Activated CD8-positive, alpha-beta T cell treated with anti-CD3 and anti-CD28 coated beads for 36 hours (primary cell): ENCODE measurements around the gene AQP6. TPM values are rescaled to one million over a fixed set of nuclear protein-coding genes. Genes with fewer than 3 reads are reported as not detected.
"Not testable (repeated sequence)": the region's sequence is repeated elsewhere in the genome, so short reads cannot be mapped to it uniquely, and the experiment has no call there.

ENCODE experiments used
- ATAC-seq: fragments of 200-7000 bp; cut with Tn5 transposase; one replicate; pipeline ENCODE4 v1.10.0; 2021; ENCODE audit warnings: mild to moderate bottlenecking, moderate library complexity
- CTCF ChIA-PET: fragments of 350-600 bp; sonication (Branson Sonifier 250); formaldehyde crosslinking; loops from one replicate; lab custom pipeline; 2021; ENCODE audit warnings: antibody characterized with exemption; lab: Charles Lee
- POLR2A ChIA-PET: fragments of 350-600 bp; sonication (Branson Sonifier 250); formaldehyde crosslinking; loops from one replicate; lab custom pipeline; 2021; ENCODE audit warnings: antibody characterized with exemption; lab: Charles Lee
- DNase-seq: peaks from one replicate; pipeline ENCODE4 v3.0.0-alpha.2; 2020
- H3K27ac Mint-ChIP-seq: one replicate; pipeline ENCODE4 v1.8.0; 2021; ENCODE audit warnings: mild to moderate bottlenecking, mixed read lengths
- H3K27me3 Mint-ChIP-seq: one replicate; pipeline ENCODE4 v1.8.0; 2021; ENCODE audit warnings: mixed read lengths
- H3K36me3 Mint-ChIP-seq: one replicate; pipeline ENCODE4 v1.8.0; 2021; ENCODE audit warnings: low read depth, mixed read lengths
- H3K4me1 Mint-ChIP-seq: one replicate; pipeline ENCODE4 v1.8.0; 2021; ENCODE audit warnings: low read depth, mixed read lengths
- H3K4me3 Mint-ChIP-seq: one replicate; pipeline ENCODE4 v1.8.0; 2021; ENCODE audit warnings: mild to moderate bottlenecking, moderate library complexity, mixed read lengths
- H3K9me3 Mint-ChIP-seq: one replicate; pipeline ENCODE4 v1.8.0; 2021; ENCODE audit warnings: mixed read lengths
- intact Hi-C: fragments of 100-400 bp; cut with micrococcal nuclease; formaldehyde crosslinking; loops from one replicate; pipeline ENCODE4 v1.10.0; 2022
- total RNA-seq, 2 experiments: library from RNA; stranded (reverse); gene quantifications; one replicate each; pipeline ENCODE4 v1.2.3, GENCODE V29; 2021
- TF ChIP-seq, protein P1 (sequence below): fragments of 200-600 bp; IDR thresholded peaks from one replicate; pipeline ENCODE4 v1.8.0; 2022; ENCODE audit warnings: antibody characterized with exemption, mild to moderate bottlenecking

The AQP6 gene
- total RNA-seq, 2 experiments from 2014 or later: not detected

GRCh38 chr12:49987625-49988303, 15.0 kb downstream of the AQP6 start:
- ChIA-PET POLR2A (no interaction called here), CTCF (interaction anchor here (7.3 to 10.4 kb wide), 2 partner anchors 20 to 21 kb away, joined by 53 to 106 read pairs; no protein-coding TSS in a partner anchor)
- Mint-ChIP-seq H3K9me3 (no peaks in the 10 kb centered on the region), H3K4me3 (no peak overlapping the region), H3K36me3 (peaks cover 33% of the 10 kb centered on the region), H3K27ac (no peak overlapping the region), H3K27me3 (no peaks in the 10 kb centered on the region), H3K4me1 (peaks cover 4% of the 10 kb centered on the region)
- DNase-seq (no peak), ATAC-seq (no peak)
- intact Hi-C loops: no loop called here
- TF ChIP-seq, protein P1, sequence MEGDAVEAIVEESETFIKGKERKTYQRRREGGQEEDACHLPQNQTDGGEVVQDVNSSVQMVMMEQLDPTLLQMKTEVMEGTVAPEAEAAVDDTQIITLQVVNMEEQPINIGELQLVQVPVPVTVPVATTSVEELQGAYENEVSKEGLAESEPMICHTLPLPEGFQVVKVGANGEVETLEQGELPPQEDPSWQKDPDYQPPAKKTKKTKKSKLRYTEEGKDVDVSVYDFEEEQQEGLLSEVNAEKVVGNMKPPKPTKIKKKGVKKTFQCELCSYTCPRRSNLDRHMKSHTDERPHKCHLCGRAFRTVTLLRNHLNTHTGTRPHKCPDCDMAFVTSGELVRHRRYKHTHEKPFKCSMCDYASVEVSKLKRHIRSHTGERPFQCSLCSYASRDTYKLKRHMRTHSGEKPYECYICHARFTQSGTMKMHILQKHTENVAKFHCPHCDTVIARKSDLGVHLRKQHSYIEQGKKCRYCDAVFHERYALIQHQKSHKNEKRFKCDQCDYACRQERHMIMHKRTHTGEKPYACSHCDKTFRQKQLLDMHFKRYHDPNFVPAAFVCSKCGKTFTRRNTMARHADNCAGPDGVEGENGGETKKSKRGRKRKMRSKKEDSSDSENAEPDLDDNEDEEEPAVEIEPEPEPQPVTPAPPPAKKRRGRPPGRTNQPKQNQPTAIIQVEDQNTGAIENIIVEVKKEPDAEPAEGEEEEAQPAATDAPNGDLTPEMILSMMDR: no peak

DNA sequence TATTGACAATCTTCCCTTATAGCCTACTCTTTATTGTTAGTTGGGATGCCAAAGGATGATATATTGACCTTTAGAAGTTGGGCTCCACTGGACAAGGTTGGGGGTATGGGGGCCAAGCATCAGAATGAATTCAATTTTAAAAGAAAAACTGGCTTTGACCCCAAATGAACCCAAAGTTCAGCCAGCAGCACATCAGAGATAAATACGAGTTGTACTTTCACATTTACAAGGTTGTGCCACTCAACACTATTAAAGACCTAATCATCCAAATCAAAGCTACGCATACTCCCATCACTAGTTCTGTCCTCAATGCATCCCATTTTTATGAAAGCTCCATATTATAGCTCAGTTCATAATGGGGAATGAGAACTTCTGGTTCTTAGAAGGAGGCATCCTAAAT, 16.7 kb downstream of the AQP6 start:
- H3K4me3 Mint-ChIP-seq, ATAC-seq, DNase-seq, H3K27ac Mint-ChIP-seq, H3K4me1 Mint-ChIP-seq, H3K27me3 Mint-ChIP-seq, intact Hi-C loops, H3K9me3 Mint-ChIP-seq, POLR2A ChIA-PET: not testable (repeated sequence)
- CTCF ChIA-PET: interaction anchor here (2.2 to 7.3 kb wide), 3 partner anchors 21 to 81 kb away, joined by 5 to 53 read pairs (median 5); no protein-coding TSS in a partner anchor
- peaks cover 44% of the 10 kb centered on the region for H3K36me3 Mint-ChIP-seq

DNA sequence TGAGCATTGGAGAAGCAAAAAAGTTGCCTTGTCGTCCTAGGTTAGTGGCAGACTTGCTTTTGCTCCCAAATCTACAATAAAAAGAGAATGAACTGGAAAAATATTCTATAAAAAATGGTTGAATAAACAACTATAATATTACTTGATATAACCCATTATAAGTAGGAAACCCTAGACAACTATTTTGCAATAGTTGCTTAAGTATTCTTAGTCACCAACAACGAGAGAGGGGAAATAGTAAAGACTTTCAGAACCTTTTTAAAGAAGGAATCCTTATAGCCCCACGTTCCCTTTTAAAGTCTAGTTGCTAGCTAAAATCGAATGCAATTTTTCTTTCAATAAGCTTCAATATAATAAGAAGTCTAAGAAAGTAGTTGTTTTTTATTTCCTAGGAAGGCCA, 17.5 kb downstream of the AQP6 start:
- TF ChIP-seq, protein P1: no peak
- DNase-seq (no peak), ATAC-seq (no peak)
- H3K4me1 Mint-ChIP-seq: peaks cover 4% of the 10 kb centered on the region
- intact Hi-C loops: no loop called here
- H3K4me3 Mint-ChIP-seq: no peak overlapping the region
- no peaks in the 10 kb centered on the region for H3K9me3 Mint-ChIP-seq
- peaks cover 48% of the 10 kb centered on the region for H3K36me3 Mint-ChIP-seq
- ChIA-PET POLR2A (interaction anchor here (1.0 kb wide), 1 partner anchor 27 kb away, joined by 3 read pairs; no protein-coding TSS in a partner anchor), CTCF (interaction anchor here (1.7 to 7.3 kb wide), 4 partner anchors 22 to 85 kb away, joined by 4 to 53 read pairs (median 5); no protein-coding TSS in a partner anchor)
- H3K27ac Mint-ChIP-seq: no peak overlapping the region
- H3K27me3 Mint-ChIP-seq: no peaks in the 10 kb centered on the region

DNA sequence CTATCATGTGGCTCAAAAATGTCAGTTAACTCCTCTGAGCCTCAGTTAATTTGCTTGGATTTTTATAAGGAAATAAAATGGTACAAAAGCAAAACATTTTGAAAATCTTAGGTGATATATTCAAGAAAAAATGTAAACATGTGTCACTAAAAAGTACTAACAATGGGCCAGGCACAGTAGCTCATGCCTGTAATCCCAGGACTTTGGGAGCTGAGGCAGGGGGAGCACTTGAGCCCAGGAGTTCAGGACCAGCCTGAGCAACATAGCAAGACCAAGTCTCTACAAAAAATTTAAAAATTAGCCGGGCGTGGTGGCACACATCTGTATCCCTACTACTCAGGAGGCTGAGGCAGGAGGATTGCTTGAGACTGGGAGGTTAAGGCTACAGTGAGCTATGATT, 25.7 kb downstream of the AQP6 start:
- H3K27ac Mint-ChIP-seq: no peak overlapping the region
- ChIA-PET POLR2A (interaction anchor here (1.1 kb wide), 1 partner anchor 9 kb away, joined by 4 read pairs; no protein-coding TSS in a partner anchor), CTCF (interaction anchor here (0.9 to 1.2 kb wide), 2 partner anchors 31 to 39 kb away, joined by 3 read pairs; no protein-coding TSS in a partner anchor)
- no peak overlapping the region for H3K4me3 Mint-ChIP-seq
- TF ChIP-seq, protein P1: no peak
- peaks cover 45% of the 10 kb centered on the region for H3K36me3 Mint-ChIP-seq
- H3K4me1 Mint-ChIP-seq: no peaks in the 10 kb centered on the region
- intact Hi-C loops: no loop called here
- ATAC-seq: no peak
- DNase-seq: no peak
- H3K9me3 Mint-ChIP-seq: no peaks in the 10 kb centered on the region
- H3K27me3 Mint-ChIP-seq: no peaks in the 10 kb centered on the region

DNA sequence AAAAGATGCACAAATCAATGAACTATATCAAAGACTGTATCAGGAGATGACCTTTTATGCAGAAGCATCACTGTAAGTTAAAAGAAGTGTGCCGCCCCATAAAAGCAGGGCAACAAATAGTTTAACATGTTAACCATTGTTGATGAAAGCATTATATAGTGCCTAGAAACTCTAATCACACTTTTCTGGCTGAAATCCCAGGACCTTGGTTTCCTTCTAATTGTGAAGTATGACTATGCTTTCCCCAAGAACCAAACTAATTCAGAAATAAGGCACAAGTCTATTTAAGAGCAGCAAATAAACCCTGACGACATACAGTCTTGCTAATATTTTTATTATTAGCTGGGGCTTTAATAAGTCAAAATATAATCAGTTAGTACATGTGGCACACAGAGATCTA, 30.8 kb downstream of the AQP6 start:
- Mint-ChIP-seq H3K4me1 (peaks cover 4% of the 10 kb centered on the region), H3K4me3 (no peak overlapping the region), H3K9me3 (no peaks in the 10 kb centered on the region), H3K36me3 (peaks cover 39% of the 10 kb centered on the region), H3K27ac (no peak overlapping the region), H3K27me3 (no peaks in the 10 kb centered on the region)
- intact Hi-C loops: no loop called here
- ATAC-seq (no peak), DNase-seq (no peak)
- ChIA-PET CTCF (interaction anchor here (0.9 to 4.4 kb wide), 5 partner anchors 26 to 71 kb away, joined by 3 to 20 read pairs (median 7); no protein-coding TSS in a partner anchor), POLR2A (interaction anchor here (1.2 to 1.5 kb wide), 3 partner anchors 10 to 399 kb away, joined by 4 read pairs; no protein-coding TSS in a partner anchor)
- TF ChIP-seq, protein P1: no peak
